ENCODE data around the gene ZDHHC19. TPM values are rescaled to one million over a fixed set of nuclear protein-coding genes. Genes with fewer than 3 reads are reported as not detected.

The ZDHHC19 gene
- total and polyA plus RNA-seq, 2 experiments from 2014 or later, result 1.3 to 15.7 TPM

DNA sequence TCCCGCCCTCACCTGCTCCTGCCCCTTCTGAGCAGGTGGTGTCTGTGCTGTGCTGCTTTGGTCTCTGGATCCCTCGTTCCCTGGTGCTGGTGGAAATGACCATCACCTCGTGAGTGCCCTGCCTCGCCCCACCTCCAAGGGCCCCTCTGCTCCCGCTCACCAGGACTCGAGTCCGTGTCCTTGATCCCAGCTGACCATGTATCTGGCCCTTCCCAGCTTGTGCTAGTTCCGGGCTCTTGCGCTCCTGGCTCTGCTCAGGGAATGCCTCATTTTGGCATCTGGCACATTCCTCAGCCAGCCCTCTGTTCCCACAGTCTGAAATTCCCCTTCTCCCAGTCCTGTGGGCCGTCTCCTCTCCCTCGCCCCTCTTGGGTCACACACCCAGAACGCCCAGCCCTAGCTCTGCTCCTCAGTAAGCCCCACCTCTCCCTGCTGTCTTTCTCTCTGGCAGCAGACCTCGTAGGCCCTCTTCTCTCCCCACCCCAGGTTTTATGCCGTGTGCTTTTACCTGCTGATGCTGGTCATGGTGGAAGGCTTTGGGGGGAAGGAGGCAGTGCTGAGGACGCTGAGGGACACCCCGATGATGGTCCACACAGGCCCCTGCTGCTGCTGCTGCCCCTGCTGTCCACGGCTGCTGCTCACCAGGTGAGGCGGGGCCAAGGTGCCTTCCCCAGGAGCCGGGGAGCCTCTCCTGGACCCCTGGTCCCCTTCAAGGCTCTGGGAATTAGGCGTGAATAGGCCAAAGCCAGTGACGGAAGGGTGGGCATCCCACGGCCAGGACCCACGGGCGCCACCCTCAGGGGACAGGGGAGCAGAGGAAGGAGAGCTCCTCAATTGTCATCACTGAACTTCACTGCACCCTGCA lies 16.7 kb upstream of the ZDHHC19 start:
- H3K36me3 ChIP-seq (ENCODE audit: insufficient read depth), result no peaks in the 10 kb centered on the region
- H3K4me1 ChIP-seq (ENCODE audit: insufficient read depth), result no peaks in the 10 kb centered on the region
- no peaks in the 10 kb centered on the region for H4K20me1 ChIP-seq (replicated peaks; ENCODE audit: insufficient read depth)
- ATAC-seq, result peak; percentile 57
- peak; percentile 36 for DNase-seq (ENCODE audit: low spot score)
- Mint-ChIP-seq H3K9me3 (peaks cover 4% of the 10 kb centered on the region; the same call in 2 of the 3 replicates), H3K4me3 (no peak overlapping the region), H3K27me3 (ENCODE audit: insufficient read depth, low read depth, poor library complexity) (peaks cover 7% of the 10 kb centered on the region), H3K4me1 (peaks cover 9% of the 10 kb centered on the region; the same call in 2 of the 3 replicates), H3K36me3 (ENCODE audit: low read depth) (peaks cover 11% of the 10 kb centered on the region; the same call in 1 of the 3 replicates), H3K27ac (peak overlapping the region; percentile 7; the same call in 1 of the 2 replicates)
- no peak overlapping the region for H3K4me2 ChIP-seq
- 0 out of 2 replicates have a peak overlapping the region, but pooled peaks have one; percentile 19 for H3K27ac ChIP-seq (ENCODE audit: low read depth)
- no peaks in the 10 kb centered on the region for H3K79me2 ChIP-seq (replicated peaks; ENCODE audit: insufficient read depth)
- no peak overlapping the region for H2AFZ ChIP-seq
- no peaks in the 10 kb centered on the region for H3K27me3 ChIP-seq (ENCODE audit: insufficient read depth)
- peaks cover 5% of the 10 kb centered on the region; the same call in 1 of the 2 replicates for H3F3A ChIP-seq (replicated peaks; ENCODE audit: low read depth)
- no peaks in the 10 kb centered on the region for H3K9me2 ChIP-seq (ENCODE audit: insufficient read depth)
- no peak overlapping the region for H3K4me3 ChIP-seq
- TF ChIP-seq STAT1 (IDR thresholded peaks at IDR 0.05; ENCODE audit: unreplicated experiment), result no peak
- TF ChIP-seq, protein P1, sequence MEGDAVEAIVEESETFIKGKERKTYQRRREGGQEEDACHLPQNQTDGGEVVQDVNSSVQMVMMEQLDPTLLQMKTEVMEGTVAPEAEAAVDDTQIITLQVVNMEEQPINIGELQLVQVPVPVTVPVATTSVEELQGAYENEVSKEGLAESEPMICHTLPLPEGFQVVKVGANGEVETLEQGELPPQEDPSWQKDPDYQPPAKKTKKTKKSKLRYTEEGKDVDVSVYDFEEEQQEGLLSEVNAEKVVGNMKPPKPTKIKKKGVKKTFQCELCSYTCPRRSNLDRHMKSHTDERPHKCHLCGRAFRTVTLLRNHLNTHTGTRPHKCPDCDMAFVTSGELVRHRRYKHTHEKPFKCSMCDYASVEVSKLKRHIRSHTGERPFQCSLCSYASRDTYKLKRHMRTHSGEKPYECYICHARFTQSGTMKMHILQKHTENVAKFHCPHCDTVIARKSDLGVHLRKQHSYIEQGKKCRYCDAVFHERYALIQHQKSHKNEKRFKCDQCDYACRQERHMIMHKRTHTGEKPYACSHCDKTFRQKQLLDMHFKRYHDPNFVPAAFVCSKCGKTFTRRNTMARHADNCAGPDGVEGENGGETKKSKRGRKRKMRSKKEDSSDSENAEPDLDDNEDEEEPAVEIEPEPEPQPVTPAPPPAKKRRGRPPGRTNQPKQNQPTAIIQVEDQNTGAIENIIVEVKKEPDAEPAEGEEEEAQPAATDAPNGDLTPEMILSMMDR (conservative IDR thresholded peaks at IDR 0.05; ENCODE audit: low read depth in 2 of 2), result peak in 1 of 2 experiments; percentile 42; a peak in 2 of 4 replicates
- TF ChIP-seq EZH2phosphoT487 (IDR thresholded peaks at IDR 0.05; ENCODE audit: unreplicated experiment), result no peak
- no peak for TF ChIP-seq ZNF331 (CRISPR knock-in tag; IDR thresholded peaks at IDR 0.05; ENCODE audit: low read depth)
- TF ChIP-seq POLR2AphosphoS5 (IDR thresholded peaks at IDR 0.05; ENCODE audit: low read depth), result no peak
- TF ChIP-seq ZNF114 (CRISPR knock-in tag; IDR thresholded peaks at IDR 0.05), result no peak

DNA sequence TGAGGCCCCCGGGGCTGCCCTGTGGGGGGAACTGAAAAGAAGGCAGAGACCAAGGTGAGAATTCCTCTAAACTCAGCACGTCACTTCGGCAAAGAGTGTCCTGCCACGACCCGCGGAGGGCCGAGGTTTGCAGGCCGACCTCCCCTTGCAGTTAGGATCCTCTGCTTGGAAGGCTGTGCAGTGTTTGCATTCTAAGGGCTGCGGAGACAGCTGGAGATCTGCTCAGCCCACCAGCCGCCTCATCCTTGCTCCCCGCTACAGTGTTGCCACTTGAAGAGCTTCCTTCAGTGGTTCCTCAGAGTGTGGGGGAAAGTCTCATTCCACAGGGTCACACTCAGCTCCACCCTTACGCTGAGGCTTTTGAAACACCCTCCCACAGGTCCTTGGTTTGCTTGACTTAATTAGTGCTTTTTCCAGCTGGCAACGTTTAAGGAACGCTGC lies 15.9 kb upstream of the ZDHHC19 start:
- Mint-ChIP-seq H3K4me1 (peaks cover 10% of the 10 kb centered on the region; the same call in 2 of the 3 replicates), H3K27ac (no peak overlapping the region), H3K4me3 (no peak overlapping the region), H3K27me3 (ENCODE audit: insufficient read depth, low read depth, poor library complexity) (peaks cover 7% of the 10 kb centered on the region), H3K36me3 (ENCODE audit: low read depth) (peaks cover 11% of the 10 kb centered on the region; the same call in 1 of the 3 replicates), H3K9me3 (peaks cover 4% of the 10 kb centered on the region; the same call in 2 of the 3 replicates)
- Histone ChIP-seq H3K27me3 (ENCODE audit: insufficient read depth) (no peaks in the 10 kb centered on the region), H3K9me2 (ENCODE audit: insufficient read depth) (no peaks in the 10 kb centered on the region), H3K27ac (ENCODE audit: low read depth) (no peak overlapping the region), H3K36me3 (ENCODE audit: insufficient read depth) (no peaks in the 10 kb centered on the region), H3K4me1 (ENCODE audit: insufficient read depth) (no peaks in the 10 kb centered on the region), H3K79me2 (replicated peaks; ENCODE audit: insufficient read depth) (no peaks in the 10 kb centered on the region), H3F3A (replicated peaks; ENCODE audit: low read depth) (peaks cover 6% of the 10 kb centered on the region; the same call in 1 of the 2 replicates), H2AFZ (no peak overlapping the region), H3K4me2 (no peak overlapping the region), H3K4me3 (no peak overlapping the region), H4K20me1 (replicated peaks; ENCODE audit: insufficient read depth) (no peaks in the 10 kb centered on the region)
- DNase-seq (ENCODE audit: low spot score), result no peak
- no peak; the same call in 2 of the 3 replicates for ATAC-seq
- TF ChIP-seq NANOG (IDR thresholded peaks at IDR 0.05; ENCODE audit: borderline replicate concordance) (no peak), EZH2 (IDR thresholded peaks at IDR 0.05; ENCODE audit: low read depth, unreplicated experiment) (no peak)
- TF ChIP-seq, protein P2, sequence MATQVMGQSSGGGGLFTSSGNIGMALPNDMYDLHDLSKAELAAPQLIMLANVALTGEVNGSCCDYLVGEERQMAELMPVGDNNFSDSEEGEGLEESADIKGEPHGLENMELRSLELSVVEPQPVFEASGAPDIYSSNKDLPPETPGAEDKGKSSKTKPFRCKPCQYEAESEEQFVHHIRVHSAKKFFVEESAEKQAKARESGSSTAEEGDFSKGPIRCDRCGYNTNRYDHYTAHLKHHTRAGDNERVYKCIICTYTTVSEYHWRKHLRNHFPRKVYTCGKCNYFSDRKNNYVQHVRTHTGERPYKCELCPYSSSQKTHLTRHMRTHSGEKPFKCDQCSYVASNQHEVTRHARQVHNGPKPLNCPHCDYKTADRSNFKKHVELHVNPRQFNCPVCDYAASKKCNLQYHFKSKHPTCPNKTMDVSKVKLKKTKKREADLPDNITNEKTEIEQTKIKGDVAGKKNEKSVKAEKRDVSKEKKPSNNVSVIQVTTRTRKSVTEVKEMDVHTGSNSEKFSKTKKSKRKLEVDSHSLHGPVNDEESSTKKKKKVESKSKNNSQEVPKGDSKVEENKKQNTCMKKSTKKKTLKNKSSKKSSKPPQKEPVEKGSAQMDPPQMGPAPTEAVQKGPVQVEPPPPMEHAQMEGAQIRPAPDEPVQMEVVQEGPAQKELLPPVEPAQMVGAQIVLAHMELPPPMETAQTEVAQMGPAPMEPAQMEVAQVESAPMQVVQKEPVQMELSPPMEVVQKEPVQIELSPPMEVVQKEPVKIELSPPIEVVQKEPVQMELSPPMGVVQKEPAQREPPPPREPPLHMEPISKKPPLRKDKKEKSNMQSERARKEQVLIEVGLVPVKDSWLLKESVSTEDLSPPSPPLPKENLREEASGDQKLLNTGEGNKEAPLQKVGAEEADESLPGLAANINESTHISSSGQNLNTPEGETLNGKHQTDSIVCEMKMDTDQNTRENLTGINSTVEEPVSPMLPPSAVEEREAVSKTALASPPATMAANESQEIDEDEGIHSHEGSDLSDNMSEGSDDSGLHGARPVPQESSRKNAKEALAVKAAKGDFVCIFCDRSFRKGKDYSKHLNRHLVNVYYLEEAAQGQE (IDR thresholded peaks at IDR 0.05; ENCODE audit: unreplicated experiment), result no peak
